GM19467 (cell line): Measurements from ENCODE around the gene SORCS1.
"Not testable (repeated sequence)": the region's sequence is repeated elsewhere in the genome, so short reads cannot be mapped to it uniquely, and the experiment has no call there.

Source experiments
- ATAC-seq: cut with Tn5 transposase; IDR thresholded peaks from one replicate; pipeline ENCODE4 v1.9.1; 2021; ENCODE audit warnings: mild to moderate bottlenecking, moderate library complexity; ENCODE audit not compliant: unreplicated experiment

The SORCS1 gene

GRCh38 chr10:107054469-107055156, 109.9 kb downstream of the SORCS1 start:
- ATAC-seq, result no peak

DNA sequence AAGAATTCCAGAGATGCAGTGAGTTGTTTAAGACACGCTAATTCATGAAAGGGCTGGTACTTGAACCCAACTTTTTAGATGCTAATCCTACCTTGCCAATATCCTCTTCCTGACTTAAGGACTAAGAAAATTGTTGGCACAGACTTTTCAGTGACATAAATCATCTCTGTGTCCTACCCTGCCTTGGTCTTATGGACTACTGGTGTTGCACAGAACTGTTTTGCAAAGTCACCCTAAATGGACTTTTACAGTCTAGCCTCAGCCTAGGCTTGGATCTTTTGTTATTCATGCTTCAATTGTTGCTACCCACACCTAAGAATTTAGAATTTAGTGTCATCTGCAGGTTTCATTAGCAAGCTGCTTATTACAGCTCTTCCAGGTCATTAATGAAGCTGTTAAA, 112.7 kb downstream of the SORCS1 start:
- no peak for ATAC-seq

DNA sequence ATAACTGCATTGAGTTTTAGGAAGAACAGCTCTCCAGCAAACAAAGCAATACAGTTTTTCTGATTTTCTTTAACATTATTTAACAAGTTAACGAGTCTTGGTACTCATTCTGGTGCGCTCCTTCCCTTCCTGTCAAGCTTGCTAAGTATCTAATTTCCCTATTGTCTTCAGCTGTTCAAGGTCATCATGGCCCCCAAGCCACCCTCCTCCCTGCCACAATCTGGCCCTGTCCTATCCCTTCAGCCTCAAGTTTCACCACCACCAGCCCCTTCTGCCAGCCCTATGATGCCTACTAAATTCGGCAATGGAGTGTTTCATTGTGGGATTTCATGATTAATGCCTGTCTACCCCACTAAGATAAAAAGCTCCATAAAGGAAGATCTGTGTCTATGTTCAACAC, 121.0 kb downstream of the SORCS1 start:
- ATAC-seq, result no peak

DNA sequence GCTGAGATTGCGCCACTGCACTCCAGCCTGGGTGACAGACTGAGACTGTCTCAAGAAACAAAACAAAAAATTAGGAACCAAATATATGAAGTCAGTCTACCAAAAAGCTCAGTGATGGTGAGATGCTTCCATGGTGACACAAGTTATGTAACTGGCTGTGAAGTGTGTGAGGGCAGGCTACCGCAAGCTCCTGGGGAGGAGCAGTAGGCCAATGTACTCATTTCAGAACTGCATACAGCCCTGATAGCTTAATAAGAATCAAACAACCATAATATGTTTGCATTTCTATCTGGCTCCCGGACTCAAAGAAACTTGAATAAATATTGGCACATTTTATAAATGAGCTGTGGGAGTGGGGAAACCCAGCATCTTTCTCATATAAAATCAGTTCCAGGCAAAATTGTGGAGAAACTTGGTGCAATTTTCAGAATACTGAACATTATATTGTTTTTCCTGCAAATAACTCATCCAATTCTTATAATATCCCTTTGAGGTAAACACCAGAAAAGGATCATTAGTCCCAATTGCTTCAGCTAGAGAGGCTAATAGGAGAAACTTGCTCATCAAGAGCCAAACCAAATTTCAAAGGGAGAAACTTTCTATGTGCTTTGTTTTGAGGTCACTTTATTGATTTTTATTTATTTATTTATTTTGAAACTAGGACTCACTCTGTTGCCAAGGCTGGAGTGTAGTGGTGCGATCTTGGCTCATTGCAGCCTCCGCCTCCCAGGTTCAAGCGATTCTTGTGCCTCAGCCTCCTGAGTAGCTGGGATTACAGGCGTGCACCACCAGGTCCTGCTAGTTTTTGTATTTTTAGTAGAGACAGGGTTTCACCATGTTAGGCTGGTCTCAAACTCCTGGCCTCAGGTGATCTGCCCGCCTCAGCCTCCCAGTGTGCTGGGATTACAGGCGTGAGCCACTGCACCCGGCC, 127.0 kb downstream of the SORCS1 start:
- ATAC-seq, result no peak

DNA sequence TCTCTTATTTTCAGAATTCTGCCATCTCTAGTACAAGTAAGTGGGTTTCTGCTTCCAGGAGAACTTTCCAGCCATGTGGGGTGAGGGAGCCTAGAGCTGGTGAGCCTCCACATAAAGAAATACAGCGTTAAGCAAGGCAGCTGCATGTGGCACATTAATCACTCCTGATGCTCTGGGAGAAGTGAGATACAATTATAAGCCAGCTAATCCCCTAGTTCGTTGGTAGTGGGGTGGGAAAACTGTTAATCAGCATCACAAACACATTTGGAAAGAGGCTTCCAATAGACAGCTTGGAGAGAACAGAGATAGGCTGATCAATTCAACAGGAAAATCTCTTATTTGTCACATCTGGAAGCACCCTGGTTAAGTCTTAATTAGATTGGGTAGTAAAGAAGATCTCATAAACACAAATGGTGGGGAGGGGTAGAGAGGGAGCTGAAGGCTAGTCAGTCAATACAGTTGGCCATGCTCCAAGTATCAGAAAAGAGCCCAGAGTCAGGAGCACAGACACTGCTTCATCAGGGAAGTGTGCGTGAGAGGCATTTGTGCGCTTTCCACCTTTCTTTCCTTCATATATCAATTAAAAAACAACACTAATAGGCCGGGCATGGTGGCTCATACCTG, 130.6 kb downstream of the SORCS1 start:
- no peak for ATAC-seq

GRCh38 chr10:107032700-107033401, 131.7 kb downstream of the SORCS1 start:
- no peak for ATAC-seq

GRCh38 chr10:107031931-107032699, 132.4 kb downstream of the SORCS1 start:
- ATAC-seq, result no peak

DNA sequence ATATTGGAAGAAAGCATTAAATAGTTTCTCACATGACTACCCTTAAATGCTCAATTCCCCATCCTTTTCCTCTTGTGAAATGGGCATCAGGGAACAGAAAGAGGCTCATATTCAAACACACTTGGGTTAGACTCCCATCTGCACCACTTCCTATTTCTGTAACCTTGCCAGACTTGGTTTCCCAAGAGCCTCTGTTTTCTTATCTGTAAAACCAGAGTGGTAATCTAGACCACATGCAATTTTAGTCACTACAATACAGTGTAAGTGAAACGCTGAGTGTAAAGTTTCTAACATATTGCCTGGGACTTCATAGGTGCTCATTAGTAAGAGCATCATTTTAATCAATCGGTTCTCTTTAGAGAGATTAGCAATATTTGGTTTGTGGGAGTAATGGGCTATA, 136.3 kb downstream of the SORCS1 start:
- no peak for ATAC-seq

- ATAC-seq, result no peak
Measured at GRCh38 chr10:107025676-107026075, 138.8 kb downstream of the SORCS1 start.

- ATAC-seq, result not testable (repeated sequence)
Measured at GRCh38 chr10:107024033-107024432, 140.5 kb downstream of the SORCS1 start.

- no peak for ATAC-seq
Measured at GRCh38 chr10:107022600-107023354, 141.7 kb downstream of the SORCS1 start.

- no peak for ATAC-seq
Measured at GRCh38 chr10:107019154-107019553, 145.4 kb downstream of the SORCS1 start.

DNA sequence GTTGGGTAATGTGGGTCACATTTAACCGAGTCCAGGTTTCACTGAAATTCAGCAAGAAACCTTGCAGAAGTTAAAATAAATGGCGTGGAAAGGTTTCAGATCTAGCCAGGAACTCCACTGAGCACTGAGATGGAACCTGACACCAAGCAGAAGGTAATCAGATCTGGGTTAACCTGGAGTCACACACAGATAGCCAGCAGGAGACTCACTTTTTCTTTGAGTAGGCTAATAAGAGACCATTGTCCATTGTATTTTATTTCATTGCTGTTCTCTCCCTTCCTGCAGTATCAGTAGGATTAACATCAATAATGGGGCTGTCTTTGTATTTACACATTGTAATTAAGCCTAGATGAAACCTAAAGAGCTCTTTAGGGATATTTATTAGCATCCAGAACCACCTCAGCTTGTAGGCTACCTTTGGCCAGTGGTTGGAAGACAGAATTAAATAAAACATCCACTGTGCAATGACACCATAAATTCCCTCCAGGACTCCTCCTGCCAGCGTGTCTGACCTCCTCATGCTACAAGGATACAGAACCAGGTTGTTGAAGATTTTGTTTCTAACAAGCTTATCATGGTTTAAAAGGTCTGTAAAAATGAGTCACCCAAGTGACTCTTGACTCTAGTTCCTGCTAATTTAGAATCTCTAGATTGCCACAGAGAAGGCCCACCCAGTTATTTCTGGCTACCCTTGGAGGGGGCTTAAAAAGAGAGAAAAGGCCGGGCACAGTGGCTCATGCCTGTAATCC, 151.1 kb downstream of the SORCS1 start:
- no peak for ATAC-seq

GRCh38 chr10:107011992-107012391, 152.5 kb downstream of the SORCS1 start:
- no peak for ATAC-seq

- ATAC-seq, result no peak
Measured at GRCh38 chr10:107011105-107011504, 153.4 kb downstream of the SORCS1 start.

DNA sequence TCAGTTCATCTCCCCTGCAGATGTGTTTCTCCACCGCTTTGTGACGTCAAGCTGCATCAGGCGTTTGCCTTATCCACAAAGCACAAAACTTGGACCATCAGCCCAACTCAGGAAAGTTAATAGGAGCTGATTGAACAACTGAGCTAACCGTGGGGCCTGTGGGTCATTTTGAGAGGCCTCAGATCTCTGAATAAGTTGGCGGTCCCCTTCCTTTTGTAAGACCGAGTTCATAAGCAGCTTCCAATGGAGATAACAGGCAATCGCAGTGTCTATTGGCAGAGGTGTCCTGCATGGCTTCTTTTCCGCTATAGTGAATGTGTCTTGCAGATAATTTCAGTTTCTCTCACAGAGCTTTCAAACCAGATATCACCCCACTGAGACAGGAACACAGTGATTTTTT, 154.0 kb downstream of the SORCS1 start:
- no peak for ATAC-seq

GRCh38 chr10:107004362-107004761, 160.1 kb downstream of the SORCS1 start:
- ATAC-seq, result no peak

- ATAC-seq, result no peak
Measured at GRCh38 chr10:107002068-107002467, 162.4 kb downstream of the SORCS1 start.
